Measurements from ENCODE around the gene STARD8. TPM values are rescaled to one million over a fixed set of nuclear protein-coding genes. Genes with fewer than 3 reads are reported as not detected.
A peak's percentile ranks its signal among the peaks of the same experiment; 100 is the strongest.
"Not testable (repeated sequence)": the region's sequence is repeated elsewhere in the genome, so short reads cannot be mapped to it uniquely, and the experiment has no call there.

STARD8 gene, protein sequence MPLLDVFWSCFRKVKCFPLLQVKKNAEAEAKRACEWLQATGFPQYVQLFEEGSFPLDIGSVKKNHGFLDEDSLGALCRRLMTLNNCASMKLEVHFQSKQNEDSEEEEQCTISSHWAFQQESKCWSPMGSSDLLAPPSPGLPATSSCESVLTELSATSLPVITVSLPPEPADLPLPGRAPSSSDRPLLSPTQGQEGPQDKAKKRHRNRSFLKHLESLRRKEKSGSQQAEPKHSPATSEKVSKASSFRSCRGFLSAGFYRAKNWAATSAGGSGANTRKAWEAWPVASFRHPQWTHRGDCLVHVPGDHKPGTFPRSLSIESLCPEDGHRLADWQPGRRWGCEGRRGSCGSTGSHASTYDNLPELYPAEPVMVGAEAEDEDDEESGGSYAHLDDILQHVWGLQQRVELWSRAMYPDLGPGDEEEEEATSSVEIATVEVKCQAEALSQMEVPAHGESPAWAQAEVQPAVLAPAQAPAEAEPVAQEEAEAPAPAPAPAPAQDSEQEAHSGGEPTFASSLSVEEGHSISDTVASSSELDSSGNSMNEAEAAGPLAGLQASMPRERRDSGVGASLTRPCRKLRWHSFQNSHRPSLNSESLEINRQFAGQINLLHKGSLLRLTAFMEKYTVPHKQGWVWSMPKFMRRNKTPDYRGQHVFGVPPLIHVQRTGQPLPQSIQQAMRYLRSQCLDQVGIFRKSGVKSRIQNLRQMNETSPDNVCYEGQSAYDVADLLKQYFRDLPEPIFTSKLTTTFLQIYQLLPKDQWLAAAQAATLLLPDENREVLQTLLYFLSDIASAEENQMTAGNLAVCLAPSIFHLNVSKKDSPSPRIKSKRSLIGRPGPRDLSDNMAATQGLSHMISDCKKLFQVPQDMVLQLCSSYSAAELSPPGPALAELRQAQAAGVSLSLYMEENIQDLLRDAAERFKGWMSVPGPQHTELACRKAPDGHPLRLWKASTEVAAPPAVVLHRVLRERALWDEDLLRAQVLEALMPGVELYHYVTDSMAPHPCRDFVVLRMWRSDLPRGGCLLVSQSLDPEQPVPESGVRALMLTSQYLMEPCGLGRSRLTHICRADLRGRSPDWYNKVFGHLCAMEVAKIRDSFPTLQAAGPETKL
- 9.5 and 14.4 TPM in 2 replicates for total RNA-seq (2014; rRNA removed; shearing (Covaris generic))

DNA sequence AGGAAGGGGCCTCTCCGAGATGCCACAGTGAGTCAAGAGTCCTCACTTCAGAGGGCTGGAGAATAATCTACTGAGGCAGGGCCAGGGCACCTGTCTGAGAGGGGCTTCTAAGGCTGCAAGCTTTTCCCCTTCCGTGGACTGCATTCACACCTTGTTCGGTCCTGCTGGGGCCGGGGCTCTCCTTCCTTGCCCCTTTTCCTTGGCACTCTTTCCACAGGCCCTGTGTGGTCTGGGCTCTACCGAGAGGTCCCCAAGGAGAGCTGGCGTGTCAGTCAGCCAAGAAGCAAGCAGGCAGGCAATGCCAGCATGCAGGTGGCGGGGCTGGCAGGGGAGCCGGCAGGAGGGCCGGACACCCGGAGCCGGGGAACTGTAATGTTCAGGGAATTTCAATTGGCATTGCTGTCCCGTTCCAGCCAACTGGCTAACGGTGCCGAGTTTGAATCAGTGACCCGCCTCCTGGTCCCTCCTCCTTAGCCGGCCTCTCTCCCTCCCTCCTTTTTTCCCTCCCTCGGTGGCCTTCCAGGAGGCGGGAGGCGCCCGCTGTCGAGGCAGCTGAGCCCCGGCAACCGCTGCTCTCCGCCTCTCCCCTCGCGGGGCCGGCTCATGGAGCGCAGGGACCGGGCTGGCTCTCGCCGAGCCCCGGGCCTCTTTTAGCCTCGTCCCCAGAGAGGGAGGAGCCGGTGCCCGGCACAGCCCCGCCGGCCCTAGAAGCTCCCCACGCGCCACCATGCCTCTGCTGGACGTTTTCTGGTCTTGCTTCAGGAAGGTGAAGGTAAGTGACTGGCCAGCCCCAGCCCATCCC, at the start of gene STARD8:
Gene STARD8 (plus strand): TSS at position 511 of the 802 bp plus-strand sequence. CDS start 217 bp downstream, at position 728.
- peak; percentile 89 for DNase-seq (ENCODE audit: low read depth)

DNA sequence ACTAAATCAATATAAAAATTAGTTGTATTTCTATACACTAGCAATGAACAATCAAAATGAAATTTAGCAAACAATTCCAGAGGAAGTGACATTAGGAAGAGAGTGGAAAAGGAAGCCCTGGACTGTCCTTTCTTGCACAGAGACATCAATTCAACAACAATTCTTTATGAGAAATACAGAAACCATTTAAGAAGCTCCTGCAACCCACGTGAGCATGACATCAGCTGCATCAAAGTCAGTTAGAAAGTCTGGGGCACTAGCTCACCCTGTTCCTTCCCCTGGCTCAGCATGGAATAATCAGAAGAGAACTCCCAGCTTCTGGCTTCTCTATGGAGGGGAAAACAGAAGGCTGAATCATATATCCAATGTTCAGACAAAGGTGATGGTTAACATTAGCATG, 48.6 kb upstream of the STARD8 start:
- no peak for DNase-seq (ENCODE audit: low read depth)

DNA sequence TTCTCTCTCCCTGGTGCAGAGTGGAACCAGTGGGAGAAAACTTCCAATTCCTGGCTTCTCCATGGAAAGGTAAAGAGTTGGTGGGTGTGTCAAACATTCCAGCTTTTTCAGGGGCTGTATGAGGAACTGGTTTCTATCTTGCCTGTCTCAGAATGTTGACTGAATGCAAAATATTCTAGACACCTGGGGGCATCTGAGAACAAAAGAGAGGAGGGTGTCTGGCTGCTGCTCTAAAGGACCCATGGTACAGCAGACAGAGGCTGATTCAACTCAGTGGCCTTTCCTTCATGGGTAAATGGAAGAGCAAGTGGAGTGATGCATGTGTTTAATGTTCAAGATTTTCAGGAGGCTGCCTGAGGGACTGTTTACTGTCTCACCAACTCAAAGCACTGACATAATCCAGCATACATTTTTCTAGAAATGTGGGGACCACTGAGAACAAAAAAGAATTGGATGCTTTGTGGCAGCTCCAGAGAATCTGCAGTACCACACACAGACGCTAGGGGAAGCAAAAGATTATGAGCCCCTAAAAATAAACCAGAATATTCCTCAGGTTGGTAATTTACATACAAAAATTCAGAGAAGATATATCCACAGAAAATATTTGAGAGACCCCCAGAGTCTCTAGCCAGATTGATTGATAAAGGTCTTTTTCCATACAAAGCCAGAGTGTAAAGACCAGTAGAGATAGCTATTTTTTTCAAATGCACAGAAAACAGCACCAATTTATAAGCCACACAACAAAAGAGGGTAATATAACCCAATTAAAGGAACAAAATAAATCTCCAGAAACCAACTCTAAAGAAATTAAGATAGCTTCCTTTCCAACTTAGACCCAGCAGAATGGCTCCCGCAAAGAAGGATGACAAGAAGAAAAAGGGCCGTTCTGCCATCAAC, 48.0 kb upstream of the STARD8 start:
- DNase-seq (ENCODE audit: low read depth): peak; percentile 15

DNA sequence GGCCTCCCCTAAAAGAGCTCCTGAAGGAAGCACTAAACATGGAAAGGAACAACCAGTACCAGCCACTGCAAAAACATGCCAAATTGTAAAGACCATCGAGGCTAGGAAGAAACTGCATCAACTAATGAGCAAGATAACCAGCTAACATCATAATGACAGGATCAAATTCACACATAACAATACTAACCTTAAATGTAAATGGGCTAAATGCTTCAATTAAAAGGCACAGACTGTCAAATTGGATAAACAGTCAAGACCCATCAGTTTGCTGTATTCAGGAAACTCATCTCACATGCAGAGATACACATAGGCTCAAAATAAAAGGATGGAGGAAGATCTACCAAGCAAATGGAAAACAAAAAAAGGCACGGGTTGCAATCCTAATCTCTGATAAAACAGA, 43.2 kb upstream of the STARD8 start:
- not testable (repeated sequence) for DNase-seq (ENCODE audit: low read depth)

DNA sequence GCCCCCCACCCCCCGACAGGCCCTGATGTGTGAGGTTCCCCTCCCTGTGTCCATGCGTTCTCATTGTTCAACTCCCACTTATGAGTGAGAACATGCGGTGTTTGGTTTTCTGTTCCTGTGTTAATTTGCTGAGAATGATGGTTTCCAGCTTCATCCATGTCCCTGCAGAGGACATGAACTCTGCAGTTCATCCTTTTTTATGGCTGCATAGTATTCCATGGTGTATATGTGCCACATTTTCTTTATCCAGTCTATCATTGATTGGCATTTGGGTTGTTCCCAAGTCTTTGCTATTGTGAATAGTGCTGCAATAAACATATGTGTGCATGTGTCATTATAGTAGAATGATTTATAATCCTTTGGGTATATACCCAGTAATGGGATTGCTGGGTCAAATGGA, 32.7 kb upstream of the STARD8 start:
- DNase-seq (ENCODE audit: low read depth): not testable (repeated sequence)

DNA sequence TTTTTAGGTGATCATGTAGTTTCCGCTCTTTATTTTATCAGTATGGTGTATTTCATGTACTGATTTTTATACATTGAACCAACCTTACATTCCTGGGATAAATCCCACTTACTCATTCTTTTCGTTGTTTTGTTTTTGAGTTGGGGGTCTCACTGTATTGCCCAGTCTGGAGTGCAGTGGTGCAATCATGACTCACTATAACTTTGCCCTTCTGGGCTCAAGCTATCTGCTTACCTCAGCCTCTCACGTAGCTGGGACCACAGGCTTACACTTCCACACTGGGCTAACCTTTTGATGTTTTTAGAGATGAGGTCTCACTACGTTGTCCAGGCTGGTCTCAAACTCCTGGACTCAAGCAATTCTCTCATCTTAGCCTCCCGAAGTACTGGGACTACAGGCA, 19.5 kb upstream of the STARD8 start:
- no peak for DNase-seq (ENCODE audit: low read depth)

DNA sequence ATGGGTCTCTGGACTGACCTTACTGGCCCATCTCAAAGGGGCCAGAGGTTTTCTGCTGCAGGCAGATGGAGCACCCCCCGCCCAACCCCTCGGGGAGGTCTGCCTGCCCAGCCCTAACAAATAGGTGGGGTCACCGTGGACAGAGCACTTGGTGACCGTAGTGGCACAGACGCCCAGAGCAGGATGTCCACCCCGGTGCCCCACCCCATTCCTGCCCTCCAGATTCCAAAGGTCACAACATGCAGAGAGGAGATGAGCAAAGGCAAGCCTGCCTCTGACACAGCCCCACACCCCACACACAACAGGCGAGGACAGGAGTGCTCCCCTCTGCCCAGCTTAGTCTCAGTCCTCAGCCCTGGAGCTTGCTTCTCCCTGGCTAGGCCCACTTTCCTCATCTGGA, 17.5 kb upstream of the STARD8 start:
- DNase-seq (ENCODE audit: low read depth): not testable (repeated sequence)

DNA sequence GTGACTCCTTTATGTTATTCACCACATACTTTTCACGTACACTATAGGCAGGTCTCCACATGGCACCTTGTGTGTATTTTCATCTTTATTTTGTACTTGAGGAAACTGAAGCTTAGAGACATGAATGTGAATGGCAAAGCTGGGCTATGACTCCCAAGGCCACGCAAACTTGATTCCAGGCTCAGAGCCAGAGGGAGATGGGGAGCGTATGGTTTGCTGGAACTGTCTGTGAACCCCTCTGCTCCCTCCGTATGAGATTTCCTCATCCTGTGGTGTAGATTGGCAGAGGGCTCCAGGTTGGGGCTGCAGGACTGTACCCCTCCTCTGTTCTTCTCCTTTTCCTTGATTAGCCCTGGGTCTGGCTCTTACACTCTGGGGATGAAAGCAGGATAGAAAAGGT, 16.1 kb upstream of the STARD8 start:
- no peak for DNase-seq (ENCODE audit: low read depth)

DNA sequence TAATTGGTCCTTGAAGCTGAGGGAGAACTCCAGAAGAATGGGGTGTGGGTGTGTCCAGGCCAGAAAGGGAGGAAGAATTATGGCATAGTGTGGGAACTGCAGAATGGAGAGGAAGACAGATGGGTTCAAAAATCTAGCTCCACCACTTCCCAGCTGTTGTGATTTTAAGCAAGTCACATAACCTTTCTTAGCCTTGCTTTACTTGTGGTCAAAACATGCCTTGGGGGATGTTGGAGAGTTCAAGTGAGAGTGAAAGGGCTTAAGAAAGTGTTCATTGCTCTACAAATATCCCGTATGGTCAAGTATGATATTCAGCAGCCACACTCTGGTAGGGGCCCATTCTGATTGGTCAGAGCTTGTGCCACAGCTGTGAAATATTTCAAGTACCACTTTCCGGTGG, 15.0 kb upstream of the STARD8 start:
- DNase-seq (ENCODE audit: low read depth): peak; percentile 20

DNA sequence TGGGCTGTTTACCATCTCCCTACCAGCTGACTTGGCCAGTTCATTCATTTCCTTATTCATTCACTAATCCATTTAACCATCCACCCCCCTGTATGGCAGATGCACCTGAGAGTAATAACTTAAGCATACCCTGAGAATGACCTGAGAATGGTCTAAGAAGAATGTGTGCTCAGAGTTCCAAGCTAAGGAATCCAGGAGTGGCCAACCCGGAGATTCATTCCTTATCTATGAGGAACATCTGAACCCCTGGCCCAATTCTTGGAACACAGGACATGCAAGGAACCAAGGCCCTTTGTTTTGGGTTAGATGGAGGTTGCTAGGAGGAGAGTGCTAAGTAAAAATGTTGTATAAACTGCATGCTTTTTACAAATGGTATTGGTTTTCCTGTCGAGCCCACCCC, 13.5 kb upstream of the STARD8 start:
- DNase-seq (ENCODE audit: low read depth): no peak

DNA sequence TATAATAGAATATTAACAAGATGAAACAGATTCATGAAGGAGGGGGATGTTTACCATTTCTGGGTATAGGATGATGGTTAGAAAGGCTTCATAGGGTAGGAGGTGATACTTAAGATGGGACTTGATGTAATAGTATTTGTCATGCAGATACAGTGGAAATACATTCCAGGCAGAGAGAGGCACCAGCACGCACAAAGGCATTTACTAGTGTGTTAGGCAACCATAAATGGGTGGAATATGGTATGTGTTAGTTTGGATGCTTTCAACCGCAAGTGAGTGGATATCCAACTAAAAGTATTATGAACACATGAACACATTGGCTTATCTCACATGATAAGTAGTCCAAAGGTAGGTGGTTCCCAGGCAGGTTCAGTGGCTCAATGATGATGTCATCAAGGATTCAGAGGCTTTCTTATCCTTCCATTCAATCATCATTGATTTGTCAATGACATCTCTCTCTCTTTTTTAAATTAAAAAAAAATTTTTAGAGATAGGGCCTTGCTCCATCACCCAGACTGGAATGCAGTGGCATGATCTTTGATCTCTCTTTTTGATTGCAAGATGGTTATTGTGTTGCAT, 12.7 kb upstream of the STARD8 start:
- no peak for DNase-seq (ENCODE audit: low read depth)

DNA sequence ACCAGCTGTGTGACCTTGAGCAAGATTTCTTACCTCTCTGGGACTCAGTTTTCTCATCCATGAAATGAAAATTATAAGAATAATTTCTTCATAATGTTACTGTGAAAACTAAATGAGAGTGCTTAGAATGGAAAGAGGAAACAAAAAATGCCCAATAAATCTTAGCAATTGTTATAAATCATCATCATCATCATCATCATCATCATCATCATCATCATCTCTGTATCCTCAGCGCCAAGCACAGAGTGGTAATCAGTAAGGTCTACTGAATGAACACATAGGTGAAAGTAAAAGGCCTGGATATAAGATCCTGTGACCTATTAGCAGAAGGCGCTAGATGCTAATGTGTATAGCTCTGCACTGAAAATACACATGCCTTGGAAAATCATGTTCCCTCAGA, 6.8 kb upstream of the STARD8 start:
- DNase-seq (ENCODE audit: low read depth): no peak

DNA sequence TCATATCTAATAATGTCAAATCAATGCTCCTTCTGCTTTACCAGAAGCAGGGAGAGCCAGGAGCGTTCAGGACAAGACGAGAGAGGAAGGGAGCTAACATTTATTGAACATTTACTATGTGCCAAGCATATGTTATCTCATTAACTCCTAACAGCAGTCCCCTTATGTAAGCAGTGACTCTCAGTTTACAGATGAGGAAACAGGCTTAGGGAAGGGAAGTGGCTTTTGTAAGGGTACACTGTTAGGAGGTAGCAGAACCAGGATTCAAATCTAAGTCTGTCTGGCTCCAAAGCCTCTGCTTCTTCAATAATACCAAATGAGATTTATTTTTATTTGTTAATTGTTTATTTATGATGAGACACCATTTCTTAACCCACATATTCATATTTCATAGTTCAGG, 2.6 kb upstream of the STARD8 start:
- no peak for DNase-seq (ENCODE audit: low read depth)

DNA sequence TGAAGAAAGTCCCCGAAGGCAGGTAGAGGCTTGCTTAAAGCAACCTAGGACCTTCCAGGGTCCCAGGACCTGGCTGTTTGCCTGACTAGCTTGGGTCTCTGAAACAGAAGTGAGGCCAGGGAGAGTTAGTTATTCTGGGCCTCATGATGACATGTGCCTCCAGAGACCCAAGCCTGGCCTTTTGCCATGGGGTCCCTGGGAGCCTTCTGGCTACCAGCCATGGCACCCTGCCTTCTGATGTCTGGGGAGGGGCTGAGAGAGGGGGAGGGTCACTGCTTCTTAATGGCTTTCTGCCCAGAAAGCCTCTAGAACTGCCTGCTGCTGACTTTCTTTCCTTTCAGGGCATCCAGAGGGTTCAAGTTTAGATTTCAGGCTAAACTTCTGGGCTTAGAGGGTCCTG, 1.0 kb upstream of the STARD8 start:
- no peak for DNase-seq (ENCODE audit: low read depth)

DNA sequence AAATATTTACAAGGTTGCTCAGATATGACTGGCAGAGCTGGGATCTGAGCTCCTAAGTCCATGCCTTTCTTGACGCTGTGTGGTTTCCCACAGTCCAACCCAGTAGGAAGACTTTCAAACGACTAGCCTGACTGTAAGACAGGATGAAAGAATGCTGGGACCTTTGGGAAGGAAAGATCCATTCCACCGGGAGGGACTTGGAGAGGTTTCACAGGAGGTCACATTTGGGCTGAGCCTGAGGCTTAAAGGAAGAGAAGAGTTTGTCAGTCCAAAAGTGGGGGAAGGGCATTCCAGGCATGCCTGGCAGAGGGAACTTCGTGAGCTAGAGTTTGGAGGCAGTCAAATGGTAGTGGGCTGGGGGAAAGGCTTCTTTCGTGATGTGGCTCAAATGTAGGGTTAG, 1.5 kb downstream of the STARD8 start:
- peak; percentile 82 for DNase-seq (ENCODE audit: low read depth)

DNA sequence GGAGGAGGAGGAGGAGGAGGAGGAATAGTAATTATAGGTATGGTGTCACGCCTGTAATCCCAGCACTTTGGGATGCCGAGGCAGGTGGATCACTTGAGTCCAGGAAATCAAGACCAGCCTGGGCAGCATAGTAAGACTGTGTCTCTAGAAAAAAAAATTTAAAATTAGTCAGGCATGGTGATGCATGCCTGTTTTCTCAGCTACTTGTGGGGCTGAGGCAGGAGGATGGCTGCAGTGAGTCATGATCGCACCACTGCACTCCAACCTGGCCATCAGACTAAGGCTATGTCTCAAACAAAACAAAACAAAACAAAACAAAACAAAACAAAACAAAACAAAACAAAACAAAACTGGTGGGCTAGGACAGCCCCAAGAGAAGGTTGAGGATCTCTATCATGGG, 3.0 kb downstream of the STARD8 start:
- DNase-seq (ENCODE audit: low read depth): peak; percentile 78

DNA sequence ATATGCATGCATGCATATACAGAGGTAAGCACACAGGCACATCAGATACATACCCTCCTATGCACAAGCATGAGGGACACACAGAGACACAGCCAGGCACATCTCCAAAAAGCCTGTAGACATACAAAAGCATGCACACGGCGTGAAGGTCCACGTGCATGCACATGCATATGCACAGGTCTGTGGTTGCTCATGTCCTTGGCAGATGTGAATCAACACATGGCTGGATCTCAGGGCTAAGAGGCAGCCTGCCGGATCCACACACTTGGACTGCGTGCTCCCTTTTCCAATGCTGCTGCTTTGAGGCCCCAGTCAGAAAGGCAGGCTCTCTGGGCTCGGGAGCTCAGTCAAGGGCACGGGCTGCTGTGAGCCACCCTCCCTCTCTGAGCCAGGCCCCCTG, 3.6 kb downstream of the STARD8 start:
- no peak for DNase-seq (ENCODE audit: low read depth)

DNA sequence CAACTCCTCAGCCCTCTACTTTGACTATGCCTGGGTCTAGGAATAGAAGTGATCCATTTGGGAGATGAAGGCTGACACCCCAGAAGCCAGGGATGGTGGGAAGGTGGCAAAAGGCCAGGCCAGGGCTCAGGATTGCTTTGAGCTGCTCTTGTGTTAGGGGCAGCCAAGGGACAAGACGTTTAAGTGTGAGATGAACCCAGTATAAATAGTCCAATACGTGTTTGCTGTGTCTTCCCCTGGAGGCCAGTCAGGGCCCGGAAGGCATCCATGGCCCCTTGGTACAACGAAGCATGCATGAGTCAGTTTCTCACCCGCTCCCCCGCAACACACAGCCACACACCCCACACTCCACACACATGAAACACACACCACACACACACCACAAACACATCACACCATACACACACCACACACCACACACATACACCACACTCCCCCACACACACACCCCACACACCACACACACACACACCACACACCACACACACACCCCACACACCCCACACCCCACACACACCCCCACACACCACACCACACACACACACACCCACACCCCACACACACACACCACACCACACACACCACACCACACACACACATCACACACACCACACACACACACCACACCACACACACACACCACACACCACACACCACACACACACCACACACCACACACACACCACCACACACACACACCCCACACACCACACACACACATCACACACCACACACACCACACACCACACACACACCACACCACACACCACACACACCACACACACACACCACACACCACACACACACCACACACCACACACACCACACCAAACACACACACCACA, 5.1 kb downstream of the STARD8 start:
- DNase-seq (ENCODE audit: low read depth): peak; percentile 45

DNA sequence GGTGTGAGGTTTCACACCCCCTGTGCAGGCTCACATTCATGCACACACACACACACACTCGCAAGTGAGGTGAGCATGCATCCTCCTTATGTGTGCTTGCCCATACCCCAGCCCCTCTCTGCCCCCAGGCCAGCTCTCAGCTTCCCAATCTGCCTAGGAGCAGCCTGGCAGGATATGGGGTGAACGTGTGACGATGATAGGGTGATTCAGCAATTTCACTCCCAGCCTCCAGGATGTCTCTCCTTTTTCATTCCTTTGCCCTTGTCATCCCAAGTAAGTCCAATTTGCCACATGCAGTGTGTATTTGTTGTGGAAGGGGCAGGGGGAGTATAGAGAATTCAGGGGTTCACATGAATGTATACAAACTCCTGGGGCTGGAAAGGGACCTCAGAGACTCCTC, 7.2 kb downstream of the STARD8 start:
- no peak for DNase-seq (ENCODE audit: low read depth)

Data from M059J (cell line).